ENCODE results near the gene SSR1. TPM values are rescaled to one million over a fixed set of nuclear protein-coding genes. Genes with fewer than 3 reads are reported as not detected.

The SSR1 gene
- polyA plus RNA-seq, 12 donors: 72.5 to 110 (median 90.8) TPM; not detected in 1

DNA sequence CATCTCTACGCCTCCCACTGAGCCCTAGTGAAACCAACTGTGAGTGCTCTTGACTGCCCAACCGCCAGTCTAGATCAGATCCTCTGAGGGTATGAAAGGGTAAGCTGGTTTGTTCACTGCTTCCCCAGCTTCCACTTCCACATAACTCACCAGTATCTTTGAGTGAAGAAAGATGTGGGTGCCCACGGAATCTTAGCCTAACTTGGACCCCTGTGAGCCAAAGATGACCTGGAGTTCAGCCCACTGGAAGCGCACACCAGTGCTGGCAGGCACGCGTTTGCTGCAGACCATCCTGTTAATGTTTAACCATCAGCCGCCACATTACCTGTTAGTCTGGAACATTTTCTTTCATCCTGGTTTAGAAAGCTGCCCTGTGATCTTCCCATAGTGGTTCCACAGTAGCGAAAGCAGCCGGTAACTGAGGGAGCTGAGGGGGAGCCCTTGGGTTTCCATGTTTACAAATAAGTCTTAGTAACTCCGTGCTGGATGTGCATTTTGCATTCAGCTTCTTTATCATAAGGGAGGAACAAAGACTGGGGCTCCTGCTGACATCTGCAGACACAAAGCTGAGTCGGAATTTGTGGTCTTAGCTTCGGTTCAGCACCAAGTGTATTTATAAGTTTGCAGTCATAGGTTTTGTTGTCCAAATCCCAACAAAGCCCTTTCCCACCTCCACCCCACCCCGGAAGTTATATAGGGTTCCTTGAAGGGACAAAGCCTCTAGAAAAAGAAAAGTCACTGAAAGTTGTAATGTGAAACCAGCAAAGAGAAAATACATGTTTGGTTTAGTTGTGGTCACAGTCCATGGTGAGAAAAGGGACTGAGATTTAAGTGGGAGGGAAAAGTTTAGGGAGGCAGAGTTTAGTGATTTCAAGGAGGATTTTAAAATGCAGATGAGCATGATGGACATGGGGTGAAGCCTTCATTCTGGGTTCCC is 71.0 kb downstream of the SSR1 start:
- DNase-seq: no peak

DNA sequence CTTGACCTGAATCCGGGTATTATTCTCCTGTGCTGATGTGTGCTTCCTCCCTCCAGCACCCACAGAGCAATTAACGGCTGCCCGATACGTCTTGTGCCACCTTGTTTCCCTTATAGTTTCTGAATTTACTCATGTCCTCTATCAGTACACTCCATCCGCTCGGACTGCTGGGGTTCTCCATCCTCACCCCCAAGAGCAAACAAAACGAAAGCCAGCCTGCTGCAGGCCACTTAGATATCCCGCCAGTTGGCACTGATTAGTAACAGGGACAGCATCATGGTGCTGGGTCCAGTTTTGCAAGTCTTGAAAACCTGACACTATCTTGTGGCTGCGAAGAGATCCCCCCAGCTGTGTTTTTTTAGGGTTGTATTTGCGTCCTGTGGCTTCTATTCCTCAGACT is 71.8 kb downstream of the SSR1 start:
- DNase-seq: no peak

DNA sequence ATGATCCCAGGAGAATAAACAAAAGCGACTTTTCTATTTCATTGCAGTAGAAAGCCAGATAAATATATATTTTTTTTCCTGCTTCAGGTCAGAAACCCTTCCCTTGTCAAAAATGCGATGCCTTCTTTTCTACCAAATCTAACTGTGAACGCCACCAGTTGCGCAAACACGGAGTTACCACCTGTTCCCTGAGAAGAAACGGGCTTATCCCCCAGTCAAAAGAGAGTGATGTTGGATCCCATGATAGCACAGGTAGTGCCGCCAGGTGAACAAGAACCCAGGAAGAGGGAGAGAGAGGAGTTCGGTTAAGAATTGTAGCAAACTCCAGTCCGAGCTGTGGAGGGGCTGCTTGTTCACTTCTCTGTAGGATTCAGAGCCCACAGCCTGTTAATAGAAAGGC is 72.6 kb downstream of the SSR1 start:
- no peak for DNase-seq

DNA sequence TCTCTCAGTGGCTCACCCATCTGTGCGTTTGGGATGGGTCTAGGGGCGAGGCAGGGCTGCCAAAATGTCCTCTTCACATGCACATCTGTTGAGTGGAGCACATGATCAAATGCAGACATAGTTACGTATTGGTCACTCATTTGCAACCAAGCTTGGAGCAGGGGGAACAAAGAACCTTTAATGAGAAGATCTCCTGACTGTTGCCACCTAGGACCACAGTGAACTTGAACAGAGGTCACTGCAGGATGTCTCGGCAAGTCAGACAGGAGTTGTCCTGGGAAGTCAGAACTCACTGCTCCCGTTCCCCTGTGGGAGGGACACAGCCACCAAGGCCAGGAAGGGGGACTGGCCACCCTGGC is 73.4 kb downstream of the SSR1 start:
- no peak for DNase-seq

DNA sequence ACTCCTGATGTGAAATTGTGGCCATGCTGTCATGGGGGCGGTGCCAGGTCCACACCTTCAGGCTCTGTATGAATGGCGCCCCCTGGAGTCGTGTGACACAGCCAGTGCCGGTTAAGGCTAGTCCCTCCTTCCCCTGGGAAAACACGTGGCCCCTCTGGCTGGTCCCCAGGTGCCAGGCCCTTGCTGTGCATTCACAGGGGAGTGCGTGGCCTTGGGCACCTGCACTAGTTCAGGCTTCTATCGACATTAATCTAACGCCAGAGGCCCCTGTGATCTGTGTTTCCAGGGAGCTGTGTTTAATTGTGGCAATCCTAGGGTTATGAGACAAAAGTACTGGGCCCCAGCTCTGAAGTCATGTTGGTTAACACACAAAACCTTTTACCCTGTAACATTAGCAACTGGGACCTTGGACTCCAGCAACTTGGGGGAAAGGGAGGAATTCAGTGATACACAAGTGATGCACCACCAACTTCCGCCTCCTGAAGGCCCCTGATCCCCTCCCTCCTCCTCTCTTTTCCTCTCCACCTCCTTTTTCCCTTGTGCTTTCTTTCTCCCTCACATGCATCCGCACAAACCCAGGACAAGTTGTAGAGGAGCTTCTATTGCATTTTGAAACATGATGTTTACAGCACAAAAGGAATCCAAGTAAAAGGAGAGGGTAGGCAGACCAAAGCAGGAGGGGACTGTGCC is 74.0 kb downstream of the SSR1 start:
- DNase-seq: peak; percentile 39

DNA sequence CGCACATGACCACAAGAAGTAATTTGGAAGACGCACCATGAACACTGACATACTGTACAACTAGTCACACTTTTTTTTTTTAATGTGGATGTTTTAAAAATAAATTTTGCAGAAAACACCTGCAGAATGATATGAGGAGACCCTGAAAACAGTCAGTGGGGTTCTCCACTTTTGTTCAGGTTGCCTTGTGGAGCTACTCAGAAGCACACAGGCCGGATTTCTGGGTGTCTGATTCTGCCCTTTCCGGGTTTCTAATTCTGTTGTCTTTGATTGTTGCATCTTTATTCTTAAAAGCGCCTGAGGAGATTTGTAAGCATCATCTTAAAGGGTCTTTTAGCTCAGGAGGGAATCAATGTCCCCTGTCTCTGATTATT is 74.5 kb downstream of the SSR1 start:
- no peak for DNase-seq

DNA sequence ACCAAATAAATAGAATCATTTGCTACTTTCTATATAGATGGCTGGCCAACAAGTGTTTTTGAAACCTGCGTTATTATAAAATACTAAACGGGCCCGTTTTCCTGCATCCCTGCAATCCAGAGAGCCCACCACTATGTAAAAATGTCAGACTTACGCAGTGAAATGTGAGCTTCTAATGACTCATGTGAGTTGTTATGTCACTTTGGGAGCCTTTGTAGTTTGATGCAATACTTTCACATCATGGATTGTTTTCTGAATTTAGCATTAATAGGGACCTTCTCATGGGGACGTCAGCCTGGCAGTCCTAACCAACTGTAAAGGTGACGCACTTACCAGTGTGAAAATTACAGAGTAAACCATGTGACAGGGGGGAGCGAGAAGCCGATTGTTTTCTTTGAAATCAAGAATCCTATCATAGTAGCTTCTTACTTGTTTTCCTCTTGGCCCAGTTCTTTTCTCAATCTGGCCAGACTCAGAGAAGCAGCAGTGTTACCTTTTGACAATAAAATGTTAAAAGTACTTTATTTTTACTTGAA is 75.3 kb downstream of the SSR1 start:
- DNase-seq: no peak

DNA sequence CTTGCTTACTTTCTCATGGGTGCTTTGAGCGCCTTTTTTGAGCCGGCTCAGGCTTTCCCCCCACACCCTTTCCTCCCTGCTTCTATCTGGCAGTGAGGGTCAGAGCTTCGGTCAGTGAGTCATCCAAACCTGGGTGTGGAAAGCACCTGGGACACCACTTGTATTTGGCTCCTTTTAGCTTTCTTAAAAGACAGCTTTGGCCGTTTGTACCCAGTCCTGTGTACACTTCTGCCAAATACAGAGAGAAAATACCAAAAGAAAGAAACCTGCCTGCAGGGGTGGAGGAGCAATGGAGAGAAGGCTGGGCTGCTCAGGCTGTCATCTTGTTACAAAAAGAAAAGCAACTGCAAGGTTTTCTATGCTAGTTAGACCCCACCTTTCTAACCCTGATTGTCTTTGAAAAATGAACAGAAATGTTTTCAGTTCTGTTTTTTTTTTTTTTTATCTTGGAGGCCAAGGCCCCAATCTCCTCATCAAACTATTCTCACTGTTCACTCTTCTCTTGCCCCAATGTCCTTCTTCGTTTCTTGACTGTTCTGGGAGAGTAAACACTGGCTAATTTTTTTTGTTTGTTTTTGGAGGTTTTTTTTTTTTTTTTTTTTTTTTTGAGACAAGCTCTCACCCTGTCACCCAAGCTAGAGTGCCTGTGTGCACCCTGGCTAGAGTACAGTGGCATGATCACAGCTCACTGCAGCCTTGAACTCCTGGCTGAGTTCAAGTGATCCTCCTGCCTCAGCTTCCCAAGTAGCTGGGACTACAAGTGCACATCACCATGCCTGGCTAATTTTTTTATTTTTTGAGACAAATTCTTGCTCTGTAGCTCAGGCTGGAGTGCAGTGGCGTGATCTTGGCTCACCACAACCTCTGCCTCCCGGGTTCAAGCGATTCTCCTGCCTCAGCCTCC is 76.4 kb downstream of the SSR1 start:
- no peak for DNase-seq

DNA sequence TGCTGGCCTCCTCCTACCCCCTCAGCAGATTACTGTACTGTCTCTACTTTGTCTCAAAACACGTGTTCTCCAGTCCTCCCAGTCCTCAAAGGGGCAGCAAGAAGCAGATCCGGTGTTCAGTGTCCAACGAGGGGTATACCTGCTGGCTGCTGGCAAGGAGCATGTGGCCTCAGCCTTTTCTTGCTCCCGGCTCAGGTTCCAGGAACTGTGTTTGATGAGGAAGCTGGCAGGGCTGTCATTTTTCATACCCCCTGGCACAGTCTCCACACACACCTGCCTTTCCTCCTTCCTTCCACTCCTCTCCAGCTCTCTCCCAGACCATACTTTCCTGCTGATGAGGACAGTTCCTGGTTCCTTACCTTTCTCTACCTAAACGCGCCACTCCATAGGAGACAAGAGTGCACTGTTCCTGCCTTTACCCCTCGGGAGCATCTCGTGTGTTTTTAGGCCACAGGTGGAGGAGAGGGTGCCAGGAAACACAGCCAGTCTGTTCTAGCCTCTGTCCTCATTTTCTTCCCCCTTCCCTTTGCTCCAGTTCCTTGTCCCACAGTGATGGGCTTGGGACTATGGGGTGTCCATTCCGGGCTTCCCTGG is 77.2 kb downstream of the SSR1 start:
- DNase-seq: no peak

DNA sequence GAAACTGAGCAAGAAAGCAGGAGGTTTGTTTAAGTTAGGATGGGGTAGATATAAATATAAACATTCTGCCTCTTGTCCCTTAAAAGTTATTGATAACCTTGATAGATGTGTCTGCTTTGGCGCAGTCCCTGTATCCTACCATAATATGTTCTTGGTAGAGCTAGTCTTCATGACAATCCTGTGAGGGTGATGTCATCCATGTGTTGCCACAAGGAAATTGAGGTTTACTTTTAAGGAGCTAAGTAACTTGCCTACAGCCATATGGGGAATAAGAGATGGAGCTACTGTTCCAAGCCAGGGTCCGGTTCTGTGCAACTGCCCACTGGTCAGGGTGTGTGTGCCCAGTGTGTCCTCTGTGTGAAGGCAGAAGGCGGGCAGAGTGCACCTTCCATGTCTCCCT is 78.5 kb downstream of the SSR1 start:
- DNase-seq: no peak

DNA sequence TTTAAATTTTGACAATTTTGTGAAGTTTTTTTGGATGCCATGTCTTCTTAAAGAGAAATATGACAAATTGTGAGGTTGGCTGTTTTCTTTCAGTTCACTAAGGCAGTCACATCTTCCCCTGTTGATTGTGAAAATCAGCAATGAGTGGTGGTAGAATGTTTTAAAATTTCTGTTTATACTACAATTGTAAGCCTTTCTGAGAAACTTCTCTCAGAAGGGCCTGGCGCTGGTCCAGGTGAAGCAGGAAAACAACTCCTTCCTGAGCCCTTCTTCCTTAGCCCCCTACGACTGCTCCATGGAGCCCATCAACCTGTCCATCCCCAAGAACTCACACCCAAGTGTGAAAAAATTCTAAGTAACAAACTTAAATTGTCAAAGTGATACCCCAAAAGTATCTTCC is 80.6 kb downstream of the SSR1 start:
- DNase-seq: no peak

DNA sequence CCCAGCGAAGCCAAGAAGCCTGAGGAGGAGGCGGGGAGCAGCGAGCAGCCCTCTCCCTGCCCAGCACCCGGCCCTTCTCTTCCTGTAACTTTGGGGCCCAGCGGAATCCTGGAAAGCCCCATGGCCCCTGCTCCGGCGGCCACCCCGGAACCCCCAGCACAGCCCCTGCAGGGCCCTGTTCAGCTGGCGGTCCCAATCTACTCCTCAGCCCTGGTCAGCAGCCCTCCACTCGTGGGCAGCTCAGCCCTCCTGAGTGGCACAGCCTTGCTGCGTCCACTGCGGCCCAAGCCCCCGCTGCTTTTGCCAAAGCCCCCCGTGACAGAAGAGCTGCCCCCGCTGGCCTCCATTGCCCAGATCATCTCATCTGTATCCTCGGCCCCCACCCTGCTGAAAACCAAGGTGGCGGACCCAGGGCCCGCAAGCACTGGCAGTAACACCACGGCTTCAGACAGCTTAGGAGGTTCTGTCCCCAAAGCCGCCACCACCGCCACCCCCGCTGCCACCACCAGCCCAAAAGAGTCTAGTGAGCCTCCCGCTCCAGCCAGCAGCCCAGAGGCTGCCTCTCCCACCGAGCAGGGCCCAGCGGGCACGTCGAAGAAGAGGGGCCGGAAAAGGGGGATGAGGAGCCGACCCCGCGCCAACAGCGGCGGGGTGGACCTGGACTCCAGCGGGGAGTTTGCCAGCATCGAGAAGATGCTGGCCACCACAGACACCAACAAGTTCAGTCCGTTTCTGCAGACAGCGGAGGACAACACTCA is 81.9 kb downstream of the SSR1 start:
- no peak for DNase-seq

DNA sequence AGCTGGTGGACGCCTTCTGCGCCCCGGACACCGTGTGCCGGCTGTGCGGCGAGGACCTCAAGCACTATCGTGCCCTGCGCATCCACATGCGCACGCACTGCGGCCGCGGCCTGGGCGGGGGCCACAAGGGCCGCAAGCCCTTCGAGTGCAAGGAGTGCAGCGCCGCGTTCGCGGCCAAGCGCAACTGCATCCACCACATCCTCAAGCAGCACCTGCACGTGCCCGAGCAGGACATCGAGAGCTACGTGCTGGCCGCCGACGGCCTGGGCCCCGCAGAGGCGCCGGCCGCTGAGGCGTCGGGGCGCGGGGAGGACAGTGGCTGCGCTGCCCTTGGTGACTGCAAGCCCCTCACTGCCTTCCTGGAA is 82.7 kb downstream of the SSR1 start:
- no peak for DNase-seq

DNA sequence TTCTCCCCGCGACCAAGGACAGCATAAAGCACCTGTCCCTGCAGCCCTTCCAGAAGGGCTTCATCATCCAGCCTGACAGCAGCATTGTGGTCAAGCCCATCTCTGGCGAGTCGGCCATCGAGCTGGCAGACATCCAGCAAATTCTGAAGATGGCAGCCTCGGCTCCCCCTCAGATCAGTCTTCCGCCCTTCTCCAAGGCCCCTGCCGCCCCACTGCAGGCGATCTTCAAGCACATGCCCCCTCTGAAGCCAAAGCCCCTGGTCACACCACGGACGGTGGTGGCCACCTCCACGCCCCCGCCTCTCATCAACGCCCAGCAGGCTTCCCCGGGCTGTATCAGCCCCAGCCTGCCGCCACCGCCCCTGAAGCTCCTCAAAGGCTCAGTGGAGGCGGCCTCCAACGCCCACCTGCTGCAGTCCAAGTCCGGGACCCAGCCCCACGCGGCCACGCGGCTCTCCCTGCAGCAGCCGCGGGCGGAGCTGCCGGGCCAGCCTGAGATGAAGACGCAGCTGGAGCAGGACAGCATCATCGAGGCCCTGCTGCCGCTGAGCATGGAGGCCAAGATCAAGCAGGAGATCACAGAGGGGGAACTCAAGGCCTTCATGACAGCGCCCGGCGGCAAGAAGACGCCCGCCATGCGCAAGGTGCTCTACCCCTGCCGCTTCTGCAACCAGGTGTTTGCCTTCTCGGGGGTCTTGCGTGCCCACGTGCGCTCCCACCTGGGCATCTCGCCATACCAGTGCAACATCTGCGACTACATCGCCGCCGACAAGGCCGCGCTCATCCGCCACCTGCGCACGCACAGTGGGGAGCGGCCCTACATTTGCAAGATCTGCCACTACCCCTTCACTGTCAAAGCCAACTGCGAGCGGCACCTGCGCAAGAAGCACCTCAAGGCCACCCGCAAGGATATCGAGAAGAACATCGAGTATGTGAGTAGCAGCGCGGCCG is 83.3 kb downstream of the SSR1 start:
- DNase-seq: no peak

DNA sequence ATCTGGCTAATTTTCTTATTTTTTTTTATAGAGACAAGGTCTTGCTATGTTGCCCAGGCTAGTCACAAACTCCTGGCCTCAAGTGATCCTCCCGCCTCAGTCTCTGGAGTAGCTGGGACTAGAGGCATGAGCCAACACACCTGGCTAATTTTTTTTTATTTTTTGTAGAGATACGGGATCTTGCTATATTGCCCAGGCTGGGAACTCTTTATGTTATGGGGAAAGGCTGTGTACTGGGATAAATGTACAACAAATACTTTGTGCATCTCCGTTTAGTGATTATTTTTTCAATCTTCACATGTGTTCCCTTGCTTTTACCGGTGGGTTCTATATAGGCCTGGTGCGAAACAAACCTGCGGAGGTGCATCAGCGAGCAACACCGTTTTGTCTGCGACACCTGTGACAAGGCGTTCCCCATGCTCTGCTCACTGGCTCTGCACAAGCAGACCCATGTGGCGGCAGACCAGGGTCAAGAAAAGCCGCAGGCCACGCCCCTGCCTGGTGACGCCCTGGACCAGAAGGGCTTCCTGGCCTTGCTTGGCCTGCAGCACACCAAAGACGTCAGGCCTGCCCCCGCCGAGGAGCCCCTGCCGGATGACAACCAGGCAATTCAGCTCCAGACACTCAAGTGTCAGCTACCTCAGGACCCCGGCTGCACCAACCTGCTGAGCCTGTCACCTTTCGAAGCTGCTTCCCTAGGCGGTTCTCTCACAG is 84.2 kb downstream of the SSR1 start:
- DNase-seq: no peak

DNA sequence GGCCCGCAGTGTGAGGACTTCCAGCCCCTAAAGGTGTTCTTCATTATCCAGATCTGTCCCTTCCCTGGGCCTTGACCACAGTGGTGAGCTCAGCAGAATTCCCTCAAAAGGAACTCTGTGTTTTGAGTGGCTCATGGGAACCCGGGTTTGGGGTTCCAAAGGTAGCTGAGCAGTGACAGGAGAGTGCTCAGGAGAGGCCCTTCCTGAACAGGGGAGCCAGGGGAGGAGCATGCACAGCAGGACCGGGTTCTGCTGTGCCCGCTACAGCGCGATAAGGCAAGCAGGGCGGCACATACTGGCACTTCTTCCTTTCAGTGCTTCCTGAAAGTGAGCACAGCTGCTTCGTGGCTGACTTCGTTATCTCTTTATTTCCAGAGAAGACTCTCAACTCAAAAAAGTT is 88.3 kb downstream of the SSR1 start:
- DNase-seq: no peak

DNA sequence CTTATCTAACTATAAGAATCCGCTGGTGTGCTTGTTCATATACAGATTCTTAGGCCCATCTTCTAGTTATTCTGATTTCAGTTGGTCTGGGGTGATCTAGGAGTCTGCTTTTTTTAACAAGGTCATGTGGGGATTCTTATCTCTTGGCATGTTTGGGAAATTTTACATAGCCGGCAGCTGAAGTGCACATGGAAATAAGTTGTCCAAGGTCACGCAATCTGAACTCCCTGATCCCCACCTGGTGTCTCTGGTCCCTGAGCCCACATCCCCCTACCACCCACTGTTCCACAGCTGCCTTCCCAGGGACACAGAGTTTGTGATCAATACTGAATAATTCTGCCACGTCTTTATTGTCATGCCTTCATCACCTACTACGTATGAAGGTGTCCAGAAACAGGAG is 90.8 kb downstream of the SSR1 start:
- DNase-seq: no peak

DNA sequence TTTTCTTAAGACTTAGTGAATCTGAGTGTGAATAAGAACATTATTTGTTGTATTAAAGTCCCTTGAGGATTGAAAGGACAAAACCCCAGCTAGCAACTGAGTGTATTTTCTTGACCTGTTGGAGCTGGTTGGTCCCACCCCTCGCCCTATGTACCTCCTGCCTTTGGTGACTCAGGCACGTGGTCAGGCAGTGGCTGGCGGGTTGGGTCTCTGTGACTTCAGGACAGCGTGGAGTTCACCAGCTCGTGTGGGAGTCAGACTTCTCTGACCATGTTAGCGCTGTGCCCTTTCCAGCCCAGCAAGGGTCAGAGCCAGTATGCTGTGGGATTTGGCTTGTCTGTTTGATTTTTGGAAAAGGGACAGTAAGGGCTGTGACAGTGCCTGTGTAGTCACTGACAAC is 93.7 kb downstream of the SSR1 start:
- no peak for DNase-seq

DNA sequence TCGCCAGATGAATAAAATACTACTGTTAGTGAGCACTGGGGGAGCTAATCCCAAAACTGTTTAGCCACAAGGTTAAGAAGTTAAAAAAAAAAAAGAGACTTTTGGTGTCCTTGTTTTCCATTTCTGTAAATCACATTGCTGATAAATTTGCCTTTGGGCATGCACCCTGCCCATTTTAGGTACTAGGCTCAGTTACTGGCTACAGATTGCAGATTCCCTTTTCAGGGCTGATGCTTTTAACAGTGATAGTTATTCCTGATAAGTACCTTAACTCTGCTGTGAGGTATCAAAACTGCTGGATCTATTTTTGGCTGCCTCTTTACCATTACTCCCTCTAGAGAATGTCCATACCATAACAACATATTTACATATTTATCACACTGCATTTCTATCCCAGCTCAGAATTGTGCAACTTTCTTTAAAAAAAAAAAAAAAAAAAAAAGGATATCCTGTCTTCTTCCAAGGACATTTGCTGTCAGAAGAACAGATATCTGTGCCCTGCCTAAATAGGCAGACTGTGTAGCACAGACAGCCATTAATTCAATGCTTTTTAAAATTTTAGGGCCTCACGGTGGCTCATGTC is 94.5 kb downstream of the SSR1 start:
- no peak for DNase-seq
